ENCODE data around the gene ALG12.

GRCh38 chr22:49904040-49904369 is 14.2 kb downstream of the ALG12 start:
- TF ChIP-seq CTCF (conservative IDR thresholded peaks at IDR 0.05; ENCODE audit: low read length) = no peak
- no peak for TF ChIP-seq EZH2phosphoT487 (IDR thresholded peaks at IDR 0.05; ENCODE audit: borderline replicate concordance, low read depth, low read length)

Data from OCI-LY7 (cell line).